GM23248 (cell line): ENCODE results near the gene BDH2. TPM values are rescaled to one million over a fixed set of nuclear protein-coding genes. Genes with fewer than 3 reads are reported as not detected.

Experiments used
- DNase-seq: peaks from one replicate; pipeline ENCODE4 v3.0.0-alpha.2; 2015
- H2AFZ ChIP-seq: fragments of 200-600 bp; sonication (generic); 2 replicates; pipeline ENCODE4 v1.6.1; 2016; ENCODE audit warnings: antibody characterized with exemption
- H3F3A ChIP-seq: fragments of 200-600 bp; sonication (generic); 2 replicates; pipeline ENCODE4 v1.6.1; 2016; ENCODE audit warnings: mild to moderate bottlenecking, antibody characterized with exemption, mixed run types; ENCODE audit not compliant: insufficient read depth
- H3K27ac ChIP-seq: fragments of 200-600 bp; sonication (generic); 2 replicates; pipeline ENCODE4 v1.5.1; 2016; ENCODE audit warnings: mild to moderate bottlenecking
- H3K27me3 ChIP-seq: fragments of 200-600 bp; sonication (generic); replicated peaks from 2 replicates; pipeline ENCODE4 v1.6.1; 2016; ENCODE audit warnings: mild to moderate bottlenecking; ENCODE audit not compliant: insufficient read depth
- H3K36me3 ChIP-seq: fragments of 200-600 bp; sonication (generic); 2 replicates; pipeline ENCODE4 v1.6.1; 2016; ENCODE audit warnings: low read depth, mild to moderate bottlenecking
- H3K4me1 ChIP-seq: fragments of 200-600 bp; sonication (generic); 2 replicates; pipeline ENCODE4 v1.6.1; 2016; ENCODE audit warnings: mild to moderate bottlenecking; ENCODE audit not compliant: insufficient read depth
- H3K4me2 ChIP-seq: fragments of 200-600 bp; sonication (generic); one replicate; pipeline ENCODE4 v1.6.1; 2016; ENCODE audit warnings: mild to moderate bottlenecking; ENCODE audit not compliant: unreplicated experiment
- H3K4me3 ChIP-seq: fragments of 200-600 bp; sonication (generic); 2 replicates; pipeline ENCODE4 v1.5.1; 2016; ENCODE audit warnings: mild to moderate bottlenecking
- H3K79me2 ChIP-seq: fragments of 200-600 bp; sonication (generic); 2 replicates; pipeline ENCODE4 v1.6.1; 2016; ENCODE audit warnings: mild to moderate bottlenecking; ENCODE audit not compliant: insufficient read depth
- H3K9ac ChIP-seq: fragments of 200-600 bp; sonication (generic); 2 replicates; pipeline ENCODE4 v1.6.1; 2016; ENCODE audit warnings: mild to moderate bottlenecking
- H3K9me2 ChIP-seq: fragments of 200-600 bp; sonication (generic); 2 replicates; pipeline ENCODE4 v1.6.1; 2016; ENCODE audit warnings: mixed run types, mild to moderate bottlenecking, moderate library complexity; ENCODE audit not compliant: insufficient read depth
- H3K9me3 ChIP-seq: fragments of 200-600 bp; sonication (generic); one replicate; pipeline ENCODE4 v1.6.1; 2017; ENCODE audit warnings: low read depth
- H4K20me1 ChIP-seq: fragments of 200-600 bp; sonication (generic); 2 replicates; pipeline ENCODE4 v1.6.0; 2016; ENCODE audit not compliant: insufficient read depth
- EZH2 ChIP-seq: fragments of 200-600 bp; sonication (generic); IDR thresholded peaks from 2 replicates; pipeline ENCODE4 v1.6.1; 2018; ENCODE audit warnings: antibody characterized with exemption, mild to moderate bottlenecking; ENCODE audit not compliant: insufficient read depth, poor library complexity, severe bottlenecking
- EZH2phosphoT487 ChIP-seq: fragments of 200-600 bp; sonication (generic); IDR thresholded peaks from 2 replicates; pipeline ENCODE4 v1.6.1; 2018; ENCODE audit warnings: antibody characterized with exemption, moderate library complexity, mild to moderate bottlenecking, low read depth; ENCODE audit not compliant: insufficient read depth
- WGBS, 2 experiments: methylation state at CpG; one replicate each; pipeline ENCODE4 v1.1.6; 2015 to 2017; ENCODE audit warnings: low lambda C conversion rate in 2 of 2, low coverage in 1 of 2; ENCODE audit errors: missing lambda C conversion rate in 2 of 2; 5-methylcytosine and 5-hydroxymethylcytosine counted together
- in situ Hi-C: fragments of 300-500 bp; cut with MboI; formaldehyde crosslinking; loops from 2 replicates; pipeline ENCODE4 v1.15.0; 2020
- polyA plus RNA-seq: library from polyadenylated mRNA; unstranded; fragments of >200 nt; fragmentation: Nextera tagmentation; extraction: Ambion mirVana; gene quantifications from 2 replicates; pipeline ENCODE4 v1.2.1, GENCODE V29; 2016
- total RNA-seq: library from RNA; depleted of rRNA; stranded (reverse); fragments of >200 nt; shearing (Covaris generic); gene quantifications from 2 replicates; pipeline ENCODE4 v1.2.3, GENCODE V29; 2014

BDH2 gene
- total and polyA plus RNA-seq, 2 experiments from 2014 or later = 57.9 to 71.1 TPM

- in situ Hi-C loops = no loop called here
- peaks cover 9% of the 10 kb centered on the region for H3K4me1 ChIP-seq
- peak; percentile 63 for DNase-seq
- WGBS, 2 experiments = 13 to 14% methylated on average over 2 of the region's 2 CpGs
- H3K4me3 ChIP-seq = no peak overlapping the region
- no peaks in the 10 kb centered on the region for H3K27me3 ChIP-seq
- peak overlapping the region; percentile 34 for H3K27ac ChIP-seq
- no peaks in the 10 kb centered on the region for H4K20me1 ChIP-seq
- no peaks in the 10 kb centered on the region for H3K9me2 ChIP-seq
- H3K36me3 ChIP-seq = peaks cover 6% of the 10 kb centered on the region; the same call in 1 of the 2 replicates
- H2AFZ ChIP-seq = peak overlapping the region; percentile 59; the same call in 1 of the 2 replicates
- H3K79me2 ChIP-seq = no peaks in the 10 kb centered on the region
- peak overlapping the region; percentile 44 for H3K4me2 ChIP-seq
- H3K9me3 ChIP-seq = no peaks in the 10 kb centered on the region
- TF ChIP-seq EZH2phosphoT487 (no peak), EZH2 (no peak)
- H3K9ac ChIP-seq = 0 out of 2 replicates have a peak overlapping the region, but pooled peaks have one; percentile 17
- H3F3A ChIP-seq = peaks cover 19% of the 10 kb centered on the region
These were observed 48.7 kb downstream of the BDH2 start for GRCh38 chr4:103050736-103051436.

DNA sequence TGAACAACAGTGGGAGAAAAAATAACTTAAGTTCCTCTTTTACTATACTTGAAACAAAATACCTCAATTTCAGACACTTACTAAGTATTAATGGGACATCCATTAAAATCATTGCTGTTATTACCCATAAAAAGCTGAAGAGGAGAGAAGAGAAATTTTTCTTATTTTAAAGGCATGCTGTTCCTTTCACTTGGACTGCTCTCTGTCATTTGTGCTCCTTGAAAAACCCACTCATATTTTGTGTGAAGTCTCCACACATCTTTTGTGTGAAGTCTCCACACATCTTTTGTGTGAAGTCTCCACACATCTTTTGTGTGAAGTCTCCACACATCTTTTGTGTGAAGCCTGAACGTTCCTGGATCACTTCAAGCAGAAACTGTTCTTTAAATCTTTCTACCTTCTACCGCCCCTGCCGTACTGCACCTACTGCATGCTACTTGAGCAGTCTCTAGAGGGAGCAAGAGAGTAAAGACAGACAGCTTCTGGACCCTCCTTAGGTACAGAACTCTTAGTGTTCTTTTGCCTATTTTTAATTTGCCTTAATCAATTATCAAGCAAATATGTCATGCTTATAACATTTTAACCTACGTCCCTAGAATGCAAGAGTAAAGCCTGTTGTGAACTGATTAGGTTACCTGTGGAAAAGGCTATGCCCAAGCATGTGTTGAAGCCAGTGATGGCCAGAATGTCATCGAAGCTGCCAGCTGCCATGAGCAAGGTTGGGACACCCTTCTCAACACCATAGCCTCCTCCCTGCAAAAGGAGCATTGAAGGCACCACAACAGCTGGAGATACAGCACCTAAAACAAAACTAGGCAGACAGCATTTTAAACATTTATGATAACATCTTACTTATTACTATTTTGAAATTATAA lies 53.0 kb downstream of the BDH2 start:
- H3K36me3 ChIP-seq = peaks cover 21% of the 10 kb centered on the region; the same call in 1 of the 2 replicates
- H4K20me1 ChIP-seq = no peaks in the 10 kb centered on the region
- H3K9me2 ChIP-seq = no peaks in the 10 kb centered on the region
- 61 to 65% methylated on average over 5 of the region's 5 CpGs for WGBS, 2 experiments
- peaks cover 9% of the 10 kb centered on the region for H3K4me1 ChIP-seq
- H3K9me3 ChIP-seq = no peaks in the 10 kb centered on the region
- H3K27me3 ChIP-seq = no peaks in the 10 kb centered on the region
- DNase-seq = peak; percentile 60
- no peak overlapping the region for H3K4me2 ChIP-seq
- no peak overlapping the region for H3K4me3 ChIP-seq
- H3F3A ChIP-seq = peaks cover 12% of the 10 kb centered on the region
- in situ Hi-C loops = no loop called here
- H3K9ac ChIP-seq = no peak overlapping the region
- no peak for TF ChIP-seq EZH2phosphoT487
- no peak for TF ChIP-seq EZH2
- no peak overlapping the region for H2AFZ ChIP-seq
- H3K27ac ChIP-seq = no peak overlapping the region
- no peaks in the 10 kb centered on the region for H3K79me2 ChIP-seq

DNA sequence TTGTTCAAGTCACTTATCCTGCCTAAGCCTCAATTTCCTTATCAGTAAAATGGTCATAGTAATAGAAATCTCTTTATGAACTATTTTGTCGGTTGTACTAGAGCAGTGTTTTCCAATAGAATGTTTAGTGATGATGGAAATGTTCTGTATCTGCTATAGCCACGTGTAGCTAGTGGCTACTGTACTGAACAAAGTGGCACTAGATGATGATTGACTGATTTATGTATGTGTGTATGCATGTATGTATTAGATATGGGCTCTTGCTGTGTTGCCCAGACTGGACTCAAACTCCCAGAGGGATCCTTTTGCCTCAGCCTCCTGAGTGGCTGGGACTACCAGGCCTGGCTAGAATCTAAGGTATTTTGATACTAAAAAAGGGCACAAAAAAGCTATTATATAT lies 55.5 kb downstream of the BDH2 start:
- WGBS, 2 experiments = 95% methylated on average over 2 of the region's 2 CpGs
- TF ChIP-seq EZH2phosphoT487 = no peak
- no peak for TF ChIP-seq EZH2
- H2AFZ ChIP-seq = no peak overlapping the region
- in situ Hi-C loops = no loop called here
- no peaks in the 10 kb centered on the region for H3K9me2 ChIP-seq
- no peaks in the 10 kb centered on the region for H3K4me1 ChIP-seq
- H3K36me3 ChIP-seq = peaks cover 18% of the 10 kb centered on the region; the same call in 1 of the 2 replicates
- H3K9me3 ChIP-seq = no peaks in the 10 kb centered on the region
- H4K20me1 ChIP-seq = no peaks in the 10 kb centered on the region
- no peak overlapping the region for H3K4me2 ChIP-seq
- no peaks in the 10 kb centered on the region for H3K27me3 ChIP-seq
- no peak overlapping the region for H3K9ac ChIP-seq
- no peaks in the 10 kb centered on the region for H3K79me2 ChIP-seq
- no peak for DNase-seq
- no peak overlapping the region for H3K27ac ChIP-seq
- no peak overlapping the region for H3K4me3 ChIP-seq
- H3F3A ChIP-seq = no peaks in the 10 kb centered on the region

DNA sequence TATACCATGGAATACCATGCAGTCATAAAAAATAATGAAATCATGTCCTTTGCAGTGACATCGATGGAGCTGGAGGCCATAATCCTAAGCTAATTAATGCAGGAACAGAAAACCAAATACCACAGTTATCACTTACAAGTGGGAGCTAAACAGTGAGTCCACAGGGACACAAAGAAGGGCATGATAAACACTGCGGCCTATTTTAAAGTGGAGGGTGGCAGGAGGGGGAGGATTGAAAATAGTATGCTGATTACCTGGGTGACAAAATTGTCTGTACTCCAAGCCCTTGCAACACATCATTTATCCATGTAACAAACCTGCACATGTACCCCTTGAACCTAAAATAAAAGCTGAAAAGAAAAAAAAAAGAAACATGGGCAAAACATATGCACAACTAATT lies 63.5 kb downstream of the BDH2 start:
- peaks cover 12% of the 10 kb centered on the region; the same call in 1 of the 2 replicates for H3K36me3 ChIP-seq
- H2AFZ ChIP-seq = no peak overlapping the region
- no peaks in the 10 kb centered on the region for H3K9me3 ChIP-seq
- in situ Hi-C loops = no loop called here
- 98 to 100% methylated on average over 2 of the region's 2 CpGs for WGBS, 2 experiments
- H3F3A ChIP-seq = no peaks in the 10 kb centered on the region
- no peak overlapping the region for H3K4me3 ChIP-seq
- DNase-seq = no peak
- H3K27ac ChIP-seq = no peak overlapping the region
- no peak for TF ChIP-seq EZH2phosphoT487
- no peak for TF ChIP-seq EZH2
- no peaks in the 10 kb centered on the region for H4K20me1 ChIP-seq
- H3K79me2 ChIP-seq = no peaks in the 10 kb centered on the region
- H3K27me3 ChIP-seq = no peaks in the 10 kb centered on the region
- H3K9me2 ChIP-seq = no peaks in the 10 kb centered on the region
- no peaks in the 10 kb centered on the region for H3K4me1 ChIP-seq
- no peak overlapping the region for H3K9ac ChIP-seq
- no peak overlapping the region for H3K4me2 ChIP-seq
